H9 (cell line): Measurements from ENCODE around the gene ADAMTSL2. TPM values are rescaled to one million over a fixed set of nuclear protein-coding genes. Genes with fewer than 3 reads are reported as not detected.

ENCODE experiments used
- DNase-seq: peaks from one replicate; pipeline ENCODE4 v3.0.0-alpha.2; 2017
- H2AFZ ChIP-seq: one replicate; pipeline ENCODE4 v1.6.1; 2013; ENCODE audit warnings: mild to moderate bottlenecking, low read length, control low read depth, moderate library complexity
- H2AK5ac ChIP-seq: 2 replicates; pipeline ENCODE4 v1.6.1; 2013; ENCODE audit warnings: low read length, control low read depth, mixed read lengths; ENCODE audit not compliant: insufficient read length
- H2BK120ac ChIP-seq: one replicate; pipeline ENCODE4 v1.6.1; 2013; ENCODE audit warnings: low read depth, mild to moderate bottlenecking, low read length, control low read depth, inconsistent platforms; ENCODE audit not compliant: poor library complexity, severe bottlenecking
- H2BK12ac ChIP-seq: 2 replicates; pipeline ENCODE4 v1.6.1; 2013; ENCODE audit warnings: low read length, control low read depth, mixed read lengths, low read depth; ENCODE audit not compliant: insufficient read length
- H2BK15ac ChIP-seq: 2 replicates; pipeline ENCODE4 v1.6.1; 2013; ENCODE audit warnings: low read depth, low read length, control low read depth
- H2BK20ac ChIP-seq: one replicate; pipeline ENCODE4 v1.6.1; 2013; ENCODE audit warnings: low read depth, mild to moderate bottlenecking, low read length, control low read depth, inconsistent platforms; ENCODE audit not compliant: poor library complexity, severe bottlenecking
- H2BK5ac ChIP-seq: 2 replicates; pipeline ENCODE4 v1.6.1; 2013; ENCODE audit warnings: low read length, control low read depth, mixed read lengths; ENCODE audit not compliant: insufficient read length
- H3K14ac ChIP-seq: 2 replicates; pipeline ENCODE4 v1.6.1; 2013; ENCODE audit warnings: low read length, control low read depth; ENCODE audit not compliant: insufficient read depth
- H3K18ac ChIP-seq: 2 replicates; pipeline ENCODE4 v1.6.1; 2013; ENCODE audit warnings: low read depth, mild to moderate bottlenecking, mixed read lengths, low read length, control low read depth; ENCODE audit not compliant: insufficient read length
- H3K23ac ChIP-seq: 2 replicates; pipeline ENCODE4 v1.6.1; 2013; ENCODE audit warnings: low read length, control low read depth, mixed read lengths, low read depth; ENCODE audit not compliant: insufficient read length
- H3K23me2 ChIP-seq: 2 replicates; pipeline ENCODE4 v1.6.1; 2013; ENCODE audit warnings: low read depth, mild to moderate bottlenecking, mixed read lengths, low read length, control low read depth; ENCODE audit not compliant: insufficient read length, poor library complexity, severe bottlenecking
- H3K27ac ChIP-seq: 2 replicates; pipeline ENCODE4 v1.5.1; 2013; ENCODE audit warnings: low read length, control low read depth, mixed read lengths, low read depth; ENCODE audit not compliant: insufficient read length
- H3K27me3 ChIP-seq: 2 replicates; pipeline ENCODE4 v1.6.1; 2013; ENCODE audit warnings: low read length, control low read depth, inconsistent platforms; ENCODE audit not compliant: insufficient read depth
- H3K4ac ChIP-seq: 2 replicates; pipeline ENCODE4 v1.6.1; 2013; ENCODE audit warnings: low read depth, mild to moderate bottlenecking, control low read depth, inconsistent platforms, low read length, moderate library complexity
- H3K4me1 ChIP-seq: 2 replicates; pipeline ENCODE4 v1.6.1; 2013; ENCODE audit warnings: low read length, control low read depth, inconsistent platforms; ENCODE audit not compliant: insufficient read depth
- H3K4me2 ChIP-seq: 2 replicates; pipeline ENCODE4 v1.6.1; 2013; ENCODE audit warnings: low read length, control low read depth, mixed read lengths; ENCODE audit not compliant: insufficient read length, insufficient read depth
- H3K56ac ChIP-seq: 2 replicates; pipeline ENCODE4 v1.6.1; 2013; ENCODE audit warnings: low read depth, mild to moderate bottlenecking, mixed read lengths, low read length, control low read depth; ENCODE audit not compliant: insufficient read length
- H3K79me1 ChIP-seq: 2 replicates; pipeline ENCODE4 v1.6.1; 2013; ENCODE audit warnings: low read depth, mild to moderate bottlenecking, moderate library complexity, low read length, control low read depth, inconsistent platforms; ENCODE audit not compliant: insufficient read depth, poor library complexity, severe bottlenecking
- H3K79me2 ChIP-seq: 2 replicates; pipeline ENCODE4 v1.6.1; 2013; ENCODE audit warnings: low read length, control low read depth, inconsistent platforms; ENCODE audit not compliant: insufficient read depth
- H3K9ac ChIP-seq: 2 replicates; pipeline ENCODE4 v1.6.1; 2013; ENCODE audit warnings: low read length, control low read depth, mixed read lengths; ENCODE audit not compliant: insufficient read length; ENCODE audit errors: extremely low read depth
- H3K9me3 ChIP-seq: one replicate; pipeline ENCODE4 v1.6.1; 2013; ENCODE audit warnings: low read depth, low read length, inconsistent platforms; ENCODE audit not compliant: control insufficient read depth
- H3T11ph ChIP-seq: one replicate; pipeline ENCODE4 v1.6.1; 2013; ENCODE audit warnings: mild to moderate bottlenecking, low read length, control low read depth, inconsistent platforms
- H4K20me1 ChIP-seq: one replicate; pipeline ENCODE4 v1.6.1; 2013; ENCODE audit not compliant: control insufficient read depth, insufficient read length, insufficient read depth
- H4K5ac ChIP-seq: 2 replicates; pipeline ENCODE4 v1.6.1; 2013; ENCODE audit warnings: low read depth, mild to moderate bottlenecking, mixed read lengths, low read length, control low read depth; ENCODE audit not compliant: insufficient read length
- H4K8ac ChIP-seq: replicated peaks from 2 replicates; pipeline ENCODE4 v1.6.1; 2013; ENCODE audit warnings: low read length, control low read depth, mixed read lengths, low read depth; ENCODE audit not compliant: insufficient read length
- H4K91ac ChIP-seq: 2 replicates; pipeline ENCODE4 v1.6.1; 2013; ENCODE audit warnings: low read depth, mild to moderate bottlenecking, moderate library complexity, mixed read lengths, low read length, control low read depth; ENCODE audit not compliant: insufficient read length
- H3K27ac Mint-ChIP-seq, 3 experiments: 2 replicates in 2 of 3; 3 replicates in 1 of 3; pipeline ENCODE4 v1.8.0; 2020 to 2021; ENCODE audit warnings: mixed read lengths in 3 of 3, mild to moderate bottlenecking in 1 of 3, moderate library complexity in 1 of 3
- H3K27me3 Mint-ChIP-seq: 2 replicates; pipeline ENCODE4 v1.8.0; 2021; ENCODE audit warnings: low read depth, mild to moderate bottlenecking, moderate library complexity, mixed read lengths
- H3K36me3 Mint-ChIP-seq, 3 experiments: 2 replicates in 2 of 3; 3 replicates in 1 of 3; pipeline ENCODE4 v1.8.0; 2020 to 2021; ENCODE audit warnings: low read depth in 3 of 3, mixed read lengths in 3 of 3; ENCODE audit not compliant: insufficient read depth in 1 of 3
- H3K4me1 Mint-ChIP-seq, 2 experiments: 2 replicates each; pipeline ENCODE4 v1.8.0; 2020; ENCODE audit warnings: mixed read lengths in 2 of 2
- H3K4me3 Mint-ChIP-seq, 2 experiments: 2 replicates in 1 of 2; 3 replicates in 1 of 2; pipeline ENCODE4 v1.8.0; 2020 to 2021; ENCODE audit warnings: mild to moderate bottlenecking in 2 of 2, mixed read lengths in 2 of 2, moderate library complexity in 1 of 2
- H3K9me3 Mint-ChIP-seq, 2 experiments: 2 replicates in 1 of 2; 3 replicates in 1 of 2; pipeline ENCODE4 v1.8.0; 2020; ENCODE audit warnings: mild to moderate bottlenecking in 2 of 2, mixed read lengths in 2 of 2, moderate library complexity in 1 of 2
- WGBS: extraction: QIAGEN DNeasy Blood & Tissue Kit; methylation state at CpG from one replicate; pipeline ENCODE4 v1.1.7; 2013; ENCODE audit warnings: missing lambda C conversion rate, low lambda C conversion rate, mixed read lengths; ENCODE audit not compliant: insufficient read length; ENCODE audit errors: extremely low coverage; 5-methylcytosine and 5-hydroxymethylcytosine counted together
- total RNA-seq: library from RNA; stranded (reverse); gene quantifications from 2 replicates; pipeline ENCODE4 v1.2.1, GENCODE V29; 2021
- TF ChIP-seq, protein P1 (sequence below): fragments of 200-600 bp; sonication (generic); conservative IDR thresholded peaks from 3 replicates; pipeline ENCODE4 v1.8.0; 2021; ENCODE audit warnings: antibody characterized with exemption, mild to moderate bottlenecking

Gene ADAMTSL2
- total RNA-seq, 1 experiment from 2014 or later, result 0.61 TPM

DNA sequence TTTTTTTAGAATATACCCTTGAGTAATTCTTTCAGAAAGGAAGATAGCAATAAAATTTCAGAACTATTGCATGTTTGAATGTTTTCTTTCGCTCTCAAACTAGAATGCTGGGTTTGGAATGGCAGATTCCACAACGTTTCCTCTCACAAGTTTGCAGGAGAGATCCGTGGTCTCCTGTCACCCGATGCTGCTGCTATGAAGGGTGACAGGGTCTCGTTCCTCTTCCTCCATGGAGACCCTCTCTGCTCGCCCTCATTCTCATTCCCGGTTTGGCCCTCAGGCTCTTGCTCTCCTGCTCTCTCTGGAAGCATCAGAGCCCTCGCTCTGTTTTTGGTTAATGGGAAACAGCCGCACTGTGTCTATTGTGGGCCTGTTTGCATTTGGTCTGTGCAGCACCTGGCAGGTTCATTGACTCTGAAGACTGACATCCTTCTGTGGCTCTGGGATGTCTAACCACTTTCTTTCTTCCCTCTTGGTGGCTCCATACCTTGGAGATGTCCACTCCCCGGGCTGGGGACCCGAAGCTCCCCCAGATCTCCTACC, 87.3 kb downstream of the ADAMTSL2 start:
- H3K14ac ChIP-seq, result no peak overlapping the region
- H3K79me1 ChIP-seq, result no peaks in the 10 kb centered on the region
- no peak for DNase-seq
- H3K4ac ChIP-seq, result no peak overlapping the region
- no peak overlapping the region for H3K18ac ChIP-seq
- H2BK5ac ChIP-seq, result no peak overlapping the region
- H4K91ac ChIP-seq, result no peak overlapping the region
- H3K27ac ChIP-seq, result no peak overlapping the region
- H3T11ph ChIP-seq, result no peak overlapping the region
- Mint-ChIP-seq H3K27me3 (peaks cover 70% of the 10 kb centered on the region), H3K4me3 (no peak overlapping the region), H3K27ac (no peak overlapping the region), H3K4me1 (peaks cover 0 to 6% of the 10 kb centered on the region in 2 experiments; a peak in 2 of 4 replicates), H3K9me3 (peaks cover 12 to 19% of the 10 kb centered on the region in 2 experiments), H3K36me3 (peaks cover 0 to 7% (median 0%) of the 10 kb centered on the region in 3 experiments; a peak in 3 of 7 replicates)
- no peaks in the 10 kb centered on the region for H3K79me2 ChIP-seq
- no peak overlapping the region for H3K56ac ChIP-seq
- H3K27me3 ChIP-seq, result no peaks in the 10 kb centered on the region
- H3K23me2 ChIP-seq, result no peaks in the 10 kb centered on the region
- H4K8ac ChIP-seq, result no peak overlapping the region
- H2BK20ac ChIP-seq, result no peak overlapping the region
- H4K5ac ChIP-seq, result no peak overlapping the region
- no peaks in the 10 kb centered on the region for H3K9me3 ChIP-seq
- TF ChIP-seq, protein P1, sequence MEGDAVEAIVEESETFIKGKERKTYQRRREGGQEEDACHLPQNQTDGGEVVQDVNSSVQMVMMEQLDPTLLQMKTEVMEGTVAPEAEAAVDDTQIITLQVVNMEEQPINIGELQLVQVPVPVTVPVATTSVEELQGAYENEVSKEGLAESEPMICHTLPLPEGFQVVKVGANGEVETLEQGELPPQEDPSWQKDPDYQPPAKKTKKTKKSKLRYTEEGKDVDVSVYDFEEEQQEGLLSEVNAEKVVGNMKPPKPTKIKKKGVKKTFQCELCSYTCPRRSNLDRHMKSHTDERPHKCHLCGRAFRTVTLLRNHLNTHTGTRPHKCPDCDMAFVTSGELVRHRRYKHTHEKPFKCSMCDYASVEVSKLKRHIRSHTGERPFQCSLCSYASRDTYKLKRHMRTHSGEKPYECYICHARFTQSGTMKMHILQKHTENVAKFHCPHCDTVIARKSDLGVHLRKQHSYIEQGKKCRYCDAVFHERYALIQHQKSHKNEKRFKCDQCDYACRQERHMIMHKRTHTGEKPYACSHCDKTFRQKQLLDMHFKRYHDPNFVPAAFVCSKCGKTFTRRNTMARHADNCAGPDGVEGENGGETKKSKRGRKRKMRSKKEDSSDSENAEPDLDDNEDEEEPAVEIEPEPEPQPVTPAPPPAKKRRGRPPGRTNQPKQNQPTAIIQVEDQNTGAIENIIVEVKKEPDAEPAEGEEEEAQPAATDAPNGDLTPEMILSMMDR, result no peak
- H2BK15ac ChIP-seq, result no peak overlapping the region
- no peak overlapping the region for H3K23ac ChIP-seq
- no peak overlapping the region for H2BK12ac ChIP-seq
- no peak overlapping the region for H2BK120ac ChIP-seq
- H2AK5ac ChIP-seq, result no peak overlapping the region
- no CpG with 5 or more reads among the region's 11 CpGs for WGBS
- H3K4me2 ChIP-seq, result no peak overlapping the region
- H4K20me1 ChIP-seq, result no peaks in the 10 kb centered on the region
- H2AFZ ChIP-seq, result no peak overlapping the region
- no peaks in the 10 kb centered on the region for H3K4me1 ChIP-seq
- no peak overlapping the region for H3K9ac ChIP-seq
